MCF 10A (cell line): ENCODE results near the gene SEPTIN8. TPM values are rescaled to one million over a fixed set of nuclear protein-coding genes. Genes with fewer than 3 reads are reported as not detected.

Experiments used
- BruUV-seq: library from RNA; stranded (reverse); fragments of 400-500 nt; replicated peaks from 2 replicates; lab custom pipeline; 2021; lab: Mats Ljungman, UMichigan
- CTCF ChIA-PET: fragments of 300-600 bp; sonication (Branson Sonifier 250); formaldehyde crosslinking; extraction: SDS; loops from one replicate; lab custom pipeline; 2021; ENCODE audit warnings: antibody characterized with exemption, inconsistent platforms; lab: Yijun Ruan, JAX
- POLR2A ChIA-PET: fragments of 300-600, 350-650 bp; sonication (Branson Sonifier 250); formaldehyde crosslinking; extraction: SDS; loops from one replicate; lab custom pipeline; 2020; ENCODE audit warnings: antibody characterized with exemption, inconsistent platforms; lab: Yijun Ruan, JAX
- DNase-seq: peaks from one replicate; pipeline ENCODE4 v3.0.0-alpha.2; 2018; ENCODE audit not compliant: unreplicated experiment
- H3K27ac Mint-ChIP-seq: one replicate; pipeline ENCODE4 v1.8.0; 2022; ENCODE audit warnings: mild to moderate bottlenecking, low read depth, mixed read lengths; ENCODE audit not compliant: unreplicated experiment
- H3K27me3 Mint-ChIP-seq: one replicate; pipeline ENCODE4 v1.8.0; 2022; ENCODE audit warnings: mixed read lengths; ENCODE audit not compliant: insufficient read depth, unreplicated experiment
- H3K36me3 Mint-ChIP-seq: one replicate; pipeline ENCODE4 v1.8.0; 2022; ENCODE audit warnings: mild to moderate bottlenecking, moderate library complexity, mixed read lengths; ENCODE audit not compliant: insufficient read depth, unreplicated experiment
- H3K4me1 Mint-ChIP-seq: one replicate; pipeline ENCODE4 v1.8.0; 2022; ENCODE audit warnings: mixed read lengths; ENCODE audit not compliant: insufficient read depth, unreplicated experiment
- H3K4me3 Mint-ChIP-seq: one replicate; pipeline ENCODE4 v1.8.0; 2022; ENCODE audit warnings: mild to moderate bottlenecking, moderate library complexity, mixed read lengths; ENCODE audit not compliant: unreplicated experiment
- H3K9me3 Mint-ChIP-seq: one replicate; pipeline ENCODE4 v1.8.0; 2022; ENCODE audit warnings: mixed read lengths; ENCODE audit not compliant: unreplicated experiment
- intact Hi-C: fragments of 100-400 bp; cut with micrococcal nuclease; formaldehyde crosslinking; loops from 2 replicates; pipeline ENCODE4 v1.14.1; 2022
- total RNA-seq: library from RNA; stranded (reverse); gene quantifications from 2 replicates; pipeline ENCODE4 v1.2.3, GENCODE V29; 2022
- TF ChIP-seq, protein P1 (sequence below): fragments of 200-600 bp; IDR thresholded peaks from one replicate; pipeline ENCODE4 v1.8.0; 2022; ENCODE audit warnings: antibody characterized with exemption, mild to moderate bottlenecking; ENCODE audit not compliant: unreplicated experiment

The SEPTIN8 gene
- total RNA-seq, 1 experiment from 2014 or later: 34.8 TPM

DNA sequence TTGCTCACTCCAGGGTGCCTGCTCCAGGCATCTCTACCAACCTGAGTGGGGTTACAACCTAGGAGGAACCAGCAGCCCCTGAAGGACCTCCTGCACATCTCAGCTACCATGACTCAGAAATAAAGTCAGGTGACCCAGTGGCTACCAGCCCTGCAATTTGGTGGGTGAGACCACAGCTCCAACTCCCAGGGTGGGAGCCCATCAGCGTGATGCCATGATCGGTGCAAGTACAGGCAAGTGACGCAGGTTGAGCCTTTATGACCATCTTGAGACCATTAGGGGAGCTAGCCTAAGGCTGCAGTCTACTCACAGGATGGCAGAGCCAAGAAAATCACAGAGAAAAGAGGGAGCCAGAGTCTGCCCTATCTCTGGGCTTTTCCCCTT, 8.6 kb downstream of the SEPTIN8 start:
- BruUV-seq: no TSS peak
- ChIA-PET CTCF (interaction anchor here (0.8 to 1.4 kb wide), 2 partner anchors 49 to 51 kb away, joined by 3 to 5 read pairs; no protein-coding TSS in a partner anchor), POLR2A (interaction anchor here (2.0 kb wide), 1 partner anchor 31 kb away, joined by 9 read pairs; the partner anchor contains the start of gene KIF3A)
- no peaks in the 10 kb centered on the region for H3K9me3 Mint-ChIP-seq
- H3K4me1 Mint-ChIP-seq: peaks cover under 1% of the 10 kb centered on the region
- intact Hi-C loops: no loop called here
- no peak overlapping the region for H3K27ac Mint-ChIP-seq
- TF ChIP-seq, protein P1, sequence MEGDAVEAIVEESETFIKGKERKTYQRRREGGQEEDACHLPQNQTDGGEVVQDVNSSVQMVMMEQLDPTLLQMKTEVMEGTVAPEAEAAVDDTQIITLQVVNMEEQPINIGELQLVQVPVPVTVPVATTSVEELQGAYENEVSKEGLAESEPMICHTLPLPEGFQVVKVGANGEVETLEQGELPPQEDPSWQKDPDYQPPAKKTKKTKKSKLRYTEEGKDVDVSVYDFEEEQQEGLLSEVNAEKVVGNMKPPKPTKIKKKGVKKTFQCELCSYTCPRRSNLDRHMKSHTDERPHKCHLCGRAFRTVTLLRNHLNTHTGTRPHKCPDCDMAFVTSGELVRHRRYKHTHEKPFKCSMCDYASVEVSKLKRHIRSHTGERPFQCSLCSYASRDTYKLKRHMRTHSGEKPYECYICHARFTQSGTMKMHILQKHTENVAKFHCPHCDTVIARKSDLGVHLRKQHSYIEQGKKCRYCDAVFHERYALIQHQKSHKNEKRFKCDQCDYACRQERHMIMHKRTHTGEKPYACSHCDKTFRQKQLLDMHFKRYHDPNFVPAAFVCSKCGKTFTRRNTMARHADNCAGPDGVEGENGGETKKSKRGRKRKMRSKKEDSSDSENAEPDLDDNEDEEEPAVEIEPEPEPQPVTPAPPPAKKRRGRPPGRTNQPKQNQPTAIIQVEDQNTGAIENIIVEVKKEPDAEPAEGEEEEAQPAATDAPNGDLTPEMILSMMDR: no peak
- H3K4me3 Mint-ChIP-seq: no peak overlapping the region
- H3K27me3 Mint-ChIP-seq: no peaks in the 10 kb centered on the region
- H3K36me3 Mint-ChIP-seq: peaks cover 6% of the 10 kb centered on the region
- no peak for DNase-seq

DNA sequence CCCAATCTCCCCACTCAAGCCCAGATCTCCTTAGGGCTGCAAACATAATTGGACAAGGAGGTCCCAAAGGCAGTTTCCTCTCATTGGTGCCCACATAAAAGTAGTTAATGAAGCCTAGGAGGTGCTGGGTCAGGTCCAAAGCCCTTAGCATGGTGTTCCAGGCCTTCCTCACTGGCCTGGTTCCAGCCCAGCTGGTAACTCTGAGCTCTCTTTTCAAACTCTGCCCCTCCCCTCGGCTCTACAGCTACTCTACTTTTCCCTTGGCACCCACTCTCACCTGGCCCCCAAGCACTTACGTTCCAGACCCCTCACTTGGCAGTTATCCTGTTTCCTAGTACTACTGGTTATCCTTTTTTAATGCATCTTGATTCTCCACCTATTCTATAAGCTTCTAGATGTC, 9.9 kb downstream of the SEPTIN8 start:
- Mint-ChIP-seq H3K27ac (no peak overlapping the region), H3K27me3 (no peaks in the 10 kb centered on the region), H3K9me3 (no peaks in the 10 kb centered on the region), H3K4me1 (no peaks in the 10 kb centered on the region), H3K36me3 (peaks cover 16% of the 10 kb centered on the region), H3K4me3 (no peak overlapping the region)
- TF ChIP-seq, protein P1: no peak
- intact Hi-C loops: no loop called here
- ChIA-PET POLR2A (interaction anchor here (1.1 to 2.0 kb wide), 2 partner anchors 9 to 29 kb away, joined by 9 to 10 read pairs; partner anchors contain the start of genes KIF3A and SEPTIN8), CTCF (interaction anchor here (0.7 to 1.0 kb wide), 3 partner anchors 9 to 51 kb away, joined by 3 read pairs; no protein-coding TSS in a partner anchor)
- no TSS peak for BruUV-seq
- DNase-seq: no peak

DNA sequence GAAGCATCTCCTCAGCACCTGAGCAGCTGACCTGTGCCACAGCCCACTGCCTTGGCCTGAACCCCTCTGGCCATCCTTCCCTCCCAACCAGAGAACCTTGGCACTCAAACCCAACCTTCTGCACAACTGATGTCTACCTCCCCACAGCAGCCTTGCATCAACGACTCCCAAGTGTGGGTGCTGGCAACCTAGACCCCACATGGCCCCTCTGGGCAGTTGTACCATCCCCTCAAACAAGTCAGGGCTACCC, 10.3 kb downstream of the SEPTIN8 start:
- Mint-ChIP-seq H3K36me3 (peaks cover 16% of the 10 kb centered on the region), H3K27me3 (no peaks in the 10 kb centered on the region), H3K4me1 (no peaks in the 10 kb centered on the region), H3K27ac (no peak overlapping the region), H3K9me3 (no peaks in the 10 kb centered on the region), H3K4me3 (no peak overlapping the region)
- no peak for DNase-seq
- intact Hi-C loops: no loop called here
- POLR2A ChIA-PET: interaction anchor here (1.1 to 2.0 kb wide), 2 partner anchors 10 to 29 kb away, joined by 9 to 10 read pairs; partner anchors contain the start of genes KIF3A and SEPTIN8
- CTCF ChIA-PET: interaction anchor here (0.8 to 1.0 kb wide), 2 partner anchors 10 to 52 kb away, joined by 3 read pairs; no protein-coding TSS in a partner anchor
- no TSS peak for BruUV-seq
- TF ChIP-seq, protein P1: no peak

DNA sequence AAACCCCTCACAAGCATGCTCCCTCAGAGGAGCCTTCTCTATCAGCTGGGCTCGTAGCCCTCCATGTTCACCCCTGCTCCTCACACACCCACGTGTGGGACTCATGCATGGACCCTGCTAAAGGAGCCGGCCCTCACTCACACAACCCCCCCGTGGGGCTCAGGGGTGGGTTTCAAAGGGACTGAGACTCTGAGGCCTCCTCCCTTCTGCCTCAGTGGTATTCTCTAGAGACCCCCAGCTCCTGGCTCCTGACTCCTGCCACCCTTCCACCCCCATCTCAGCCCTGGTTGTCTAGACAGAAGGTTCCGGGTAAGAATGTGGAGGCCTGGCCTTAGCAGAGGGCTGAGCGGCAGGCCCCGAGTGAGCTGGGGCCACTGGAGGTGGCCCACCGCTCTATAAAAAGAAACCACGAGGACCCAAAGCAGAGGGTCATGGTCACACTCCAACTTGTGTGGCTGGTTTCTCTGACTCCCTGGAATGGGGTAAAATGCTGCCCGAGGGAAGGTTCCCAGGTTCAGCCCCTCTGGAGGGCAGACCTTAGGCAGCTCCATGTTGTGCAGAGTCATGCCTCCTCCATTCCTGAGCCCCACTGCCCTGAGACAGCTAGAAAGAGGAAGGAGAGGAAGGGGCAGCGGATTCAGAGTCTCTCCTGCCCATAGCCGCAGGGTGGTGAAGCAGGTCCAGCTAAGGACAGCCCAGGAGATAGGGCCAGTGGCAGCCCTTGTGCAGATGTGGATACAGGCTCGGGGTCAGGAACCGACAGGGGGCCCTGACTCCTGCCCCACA, 10.8 kb downstream of the SEPTIN8 start:
- intact Hi-C loops: no loop called here
- Mint-ChIP-seq H3K27me3 (no peaks in the 10 kb centered on the region), H3K4me3 (no peak overlapping the region), H3K27ac (no peak overlapping the region), H3K4me1 (no peaks in the 10 kb centered on the region), H3K9me3 (no peaks in the 10 kb centered on the region), H3K36me3 (peaks cover 16% of the 10 kb centered on the region)
- CTCF ChIA-PET: interaction anchor here (0.8 to 1.2 kb wide), 3 partner anchors 10 to 98 kb away, joined by 3 read pairs; no protein-coding TSS in a partner anchor
- DNase-seq: no peak
- POLR2A ChIA-PET: interaction anchor here (0.6 to 2.0 kb wide), 3 partner anchors 10 to 474 kb away, joined by 3 to 10 read pairs (median 9); partner anchors contain the start of genes KIF3A and SEPTIN8
- BruUV-seq: no TSS peak
- TF ChIP-seq, protein P1: no peak
